AG04449 (cell line): ENCODE results near the gene ERBIN.
"Not testable (repeated sequence)": the region's sequence is repeated elsewhere in the genome, so short reads cannot be mapped to it uniquely, and the experiment has no call there.

Experiments
- CTCF ChIA-PET: fragments of 350-600 bp; formaldehyde crosslinking; extraction: SDS; loops from one replicate; lab custom pipeline; 2021; ENCODE audit warnings: antibody characterized with exemption; lab: Yijun Ruan, JAX
- POLR2A ChIA-PET: fragments of 400-600, 350-600 bp; formaldehyde crosslinking; extraction: SDS; loops from one replicate; lab custom pipeline; 2020; ENCODE audit warnings: antibody characterized with exemption, inconsistent platforms; lab: Yijun Ruan, JAX
- DNase-seq: peaks from one replicate; pipeline ENCODE4 v3.0.0-alpha.2; 2010; ENCODE audit warnings: low read depth, low spot score
- H3K4me3 ChIP-seq: 2 replicates; pipeline ENCODE4 v1.5.1; 2011; ENCODE audit warnings: low read depth, mild to moderate bottlenecking, control low read depth, low read length
- TF ChIP-seq, protein P1 (sequence below): IDR thresholded peaks from one replicate; pipeline ENCODE4 v1.5.1; 2011; ENCODE audit warnings: mild to moderate bottlenecking, moderate library complexity, low read length, control low read depth, inconsistent platforms; ENCODE audit not compliant: insufficient read depth; ENCODE audit errors: missing control alignments

Gene ERBIN

DNA sequence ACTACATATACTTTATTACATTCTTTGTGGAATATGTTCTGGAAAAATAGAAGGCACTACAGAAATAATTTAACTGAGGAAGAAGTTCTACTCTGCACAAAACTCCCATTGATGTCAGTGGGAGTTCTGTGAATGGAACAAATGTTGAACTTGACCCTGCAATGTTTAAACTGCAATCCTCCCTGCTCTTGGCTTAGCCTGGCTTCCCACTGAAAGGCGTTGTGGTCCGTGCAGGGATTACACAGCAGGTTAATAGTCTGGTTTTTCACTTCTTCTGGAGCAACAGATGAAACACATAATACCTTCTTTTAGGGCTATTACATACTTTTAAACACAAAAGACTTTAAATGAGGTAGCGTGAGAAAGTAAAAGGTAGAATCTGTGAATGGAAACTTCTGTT lies 12.9 kb upstream of the ERBIN start:
- CTCF ChIA-PET = no interaction called here

GRCh38 chr5:65914641-65915196 lies 11.7 kb upstream of the ERBIN start:
- CTCF ChIA-PET = no interaction called here
- POLR2A ChIA-PET = no interaction called here
- no peak for DNase-seq

More for the DNA sequence above, 12.9 kb upstream of the ERBIN start:
- TF ChIP-seq, protein P1, sequence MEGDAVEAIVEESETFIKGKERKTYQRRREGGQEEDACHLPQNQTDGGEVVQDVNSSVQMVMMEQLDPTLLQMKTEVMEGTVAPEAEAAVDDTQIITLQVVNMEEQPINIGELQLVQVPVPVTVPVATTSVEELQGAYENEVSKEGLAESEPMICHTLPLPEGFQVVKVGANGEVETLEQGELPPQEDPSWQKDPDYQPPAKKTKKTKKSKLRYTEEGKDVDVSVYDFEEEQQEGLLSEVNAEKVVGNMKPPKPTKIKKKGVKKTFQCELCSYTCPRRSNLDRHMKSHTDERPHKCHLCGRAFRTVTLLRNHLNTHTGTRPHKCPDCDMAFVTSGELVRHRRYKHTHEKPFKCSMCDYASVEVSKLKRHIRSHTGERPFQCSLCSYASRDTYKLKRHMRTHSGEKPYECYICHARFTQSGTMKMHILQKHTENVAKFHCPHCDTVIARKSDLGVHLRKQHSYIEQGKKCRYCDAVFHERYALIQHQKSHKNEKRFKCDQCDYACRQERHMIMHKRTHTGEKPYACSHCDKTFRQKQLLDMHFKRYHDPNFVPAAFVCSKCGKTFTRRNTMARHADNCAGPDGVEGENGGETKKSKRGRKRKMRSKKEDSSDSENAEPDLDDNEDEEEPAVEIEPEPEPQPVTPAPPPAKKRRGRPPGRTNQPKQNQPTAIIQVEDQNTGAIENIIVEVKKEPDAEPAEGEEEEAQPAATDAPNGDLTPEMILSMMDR = no peak
- DNase-seq = no peak
- POLR2A ChIA-PET = no interaction called here
- no peak overlapping the region for H3K4me3 ChIP-seq

DNA sequence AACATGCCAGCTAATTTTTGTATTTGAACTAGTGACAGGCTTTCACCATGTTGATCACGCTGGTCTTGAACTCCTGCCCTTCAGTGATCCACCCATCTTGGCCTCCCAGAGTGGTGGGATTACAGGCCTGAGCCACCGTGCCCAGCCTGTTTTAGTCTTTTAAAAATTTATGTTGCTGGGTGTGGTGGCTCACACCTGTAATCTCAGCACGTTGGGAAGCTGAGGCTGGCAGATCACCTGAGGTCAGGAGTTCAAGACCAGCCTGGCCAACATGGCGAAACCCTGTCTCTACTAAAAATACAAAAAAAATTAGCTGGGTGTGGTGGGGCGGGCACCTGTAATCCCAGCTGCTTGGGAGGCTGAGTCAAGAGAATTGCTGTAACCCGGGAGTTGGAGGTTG lies 10.7 kb upstream of the ERBIN start:
- DNase-seq, POLR2A ChIA-PET, CTCF ChIA-PET, H3K4me3 ChIP-seq: not testable (repeated sequence)

More at GRCh38 chr5:65914641-65915196, 11.7 kb upstream of the ERBIN start:
- H3K4me3 ChIP-seq = no peak overlapping the region
- TF ChIP-seq, protein P1 = no peak

GRCh38 chr5:65916066-65916465 lies 10.3 kb upstream of the ERBIN start:
- DNase-seq = no peak
- POLR2A ChIA-PET = no interaction called here
- H3K4me3 ChIP-seq = no peak overlapping the region
- TF ChIP-seq, protein P1 = no peak
- CTCF ChIA-PET = no interaction called here

GRCh38 chr5:65916636-65917035 lies 9.7 kb upstream of the ERBIN start:
- DNase-seq = no peak
- POLR2A ChIA-PET = no interaction called here
- no peak overlapping the region for H3K4me3 ChIP-seq
- CTCF ChIA-PET = no interaction called here
- TF ChIP-seq, protein P1 = no peak

- ChIA-PET CTCF (no interaction called here), POLR2A (no interaction called here)
- TF ChIP-seq, protein P1 = no peak
- DNase-seq = no peak
- no peak overlapping the region for H3K4me3 ChIP-seq
Measured at GRCh38 chr5:65919773-65920172, 6.6 kb upstream of the ERBIN start.

GRCh38 chr5:65923339-65923738 lies 3.0 kb upstream of the ERBIN start:
- POLR2A ChIA-PET = no interaction called here
- H3K4me3 ChIP-seq = no peak overlapping the region
- CTCF ChIA-PET = interaction anchor here (0.9 kb wide), 1 partner anchor 183 kb away, joined by 4 read pairs; no protein-coding TSS in a partner anchor
- no peak for DNase-seq
- TF ChIP-seq, protein P1 = no peak
